Prostate gland (tissue), 2 donors: Measurements from ENCODE around the gene TBCEL.

Source experiments
- POLR2AphosphoS5 ChIP-seq: sonication (generic); formaldehyde crosslinking; IDR thresholded peaks from one replicate; pipeline ENCODE4 v1.6.1; 2017; ENCODE audit warnings: antibody characterized with exemption
- TF ChIP-seq, protein P1 (sequence below), 4 experiments: fragments of 200-600 bp in 2 of 4; fragments of 450-650 bp in 2 of 4; sonication (generic) in 2 of 4; IDR thresholded peaks; 1 replicate in 3 of 4; 2 replicates in 1 of 4; pipeline ENCODE4 v1.5.1; 2016 to 2019; ENCODE audit warnings: antibody characterized with exemption in 4 of 4, mild to moderate bottlenecking in 2 of 4, moderate library complexity in 2 of 4

DNA sequence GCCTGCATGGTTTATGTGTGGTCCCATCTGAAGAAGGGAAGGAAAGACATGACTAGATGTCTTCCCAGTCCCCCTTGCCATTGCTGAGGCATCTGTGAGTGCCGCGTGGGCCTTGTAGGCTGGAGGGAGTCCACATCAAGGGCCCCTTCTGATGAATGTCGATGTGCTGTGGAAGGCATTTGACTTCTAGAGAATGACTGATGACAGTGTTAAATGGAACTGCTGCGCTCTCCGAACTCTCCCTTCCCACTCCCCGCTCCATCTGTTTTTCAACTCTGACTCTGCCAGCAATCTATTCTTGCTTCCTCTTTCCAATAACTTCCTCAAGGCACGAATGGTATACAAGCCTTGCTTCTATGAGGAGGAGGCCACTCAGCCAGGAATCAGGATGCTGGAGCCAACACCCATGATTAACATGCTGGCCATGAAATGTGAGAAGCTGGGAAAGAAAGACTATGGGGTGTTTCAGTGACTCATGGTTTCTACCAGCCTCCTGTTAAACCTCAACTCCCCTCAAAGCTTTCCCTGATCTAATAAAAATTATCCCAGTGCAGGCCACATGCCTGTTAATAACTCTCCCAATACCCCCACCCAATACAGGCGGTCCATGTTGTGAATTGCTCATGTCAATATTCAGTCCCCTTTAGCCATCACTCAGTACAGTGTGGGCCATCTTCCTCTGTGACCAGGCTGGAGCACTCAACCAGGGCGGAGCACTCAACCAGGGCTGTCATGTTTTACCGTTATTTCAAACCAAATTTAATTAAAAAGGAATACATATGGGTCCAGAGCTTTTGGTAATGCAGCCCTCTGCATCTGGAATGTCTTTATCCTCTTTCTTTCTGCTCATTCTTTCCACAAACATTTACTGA lies 46.4 kb upstream of the TBCEL start:
- TF ChIP-seq, protein P1, sequence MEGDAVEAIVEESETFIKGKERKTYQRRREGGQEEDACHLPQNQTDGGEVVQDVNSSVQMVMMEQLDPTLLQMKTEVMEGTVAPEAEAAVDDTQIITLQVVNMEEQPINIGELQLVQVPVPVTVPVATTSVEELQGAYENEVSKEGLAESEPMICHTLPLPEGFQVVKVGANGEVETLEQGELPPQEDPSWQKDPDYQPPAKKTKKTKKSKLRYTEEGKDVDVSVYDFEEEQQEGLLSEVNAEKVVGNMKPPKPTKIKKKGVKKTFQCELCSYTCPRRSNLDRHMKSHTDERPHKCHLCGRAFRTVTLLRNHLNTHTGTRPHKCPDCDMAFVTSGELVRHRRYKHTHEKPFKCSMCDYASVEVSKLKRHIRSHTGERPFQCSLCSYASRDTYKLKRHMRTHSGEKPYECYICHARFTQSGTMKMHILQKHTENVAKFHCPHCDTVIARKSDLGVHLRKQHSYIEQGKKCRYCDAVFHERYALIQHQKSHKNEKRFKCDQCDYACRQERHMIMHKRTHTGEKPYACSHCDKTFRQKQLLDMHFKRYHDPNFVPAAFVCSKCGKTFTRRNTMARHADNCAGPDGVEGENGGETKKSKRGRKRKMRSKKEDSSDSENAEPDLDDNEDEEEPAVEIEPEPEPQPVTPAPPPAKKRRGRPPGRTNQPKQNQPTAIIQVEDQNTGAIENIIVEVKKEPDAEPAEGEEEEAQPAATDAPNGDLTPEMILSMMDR (IDR thresholded peaks at IDR 0.05) = no peak
- TF ChIP-seq POLR2AphosphoS5 = no peak
